ENCODE results near the gene SLC10A2. TPM values are rescaled to one million over a fixed set of nuclear protein-coding genes. Genes with fewer than 3 reads are reported as not detected.

Gene SLC10A2
- total and polyA plus RNA-seq, 4 donors, result not detected

GRCh38 chr13:103007427-103007762 is 58.8 kb downstream of the SLC10A2 start (continued):
- TF ChIP-seq ZBTB33 (IDR thresholded peaks at IDR 0.05) (no peak), RAD21 (IDR thresholded peaks at IDR 0.05) (no peak), RXRA (IDR thresholded peaks at IDR 0.05) (no peak), FOXA1 (IDR thresholded peaks at IDR 0.05) (no peak), NR2F2 (IDR thresholded peaks at IDR 0.05) (no peak), HNF4G (IDR thresholded peaks at IDR 0.05) (no peak), FOXA2 (IDR thresholded peaks at IDR 0.05) (no peak), GABPA (IDR thresholded peaks at IDR 0.05 in 1 of 2, conservative IDR thresholded peaks at IDR 0.05 in 1 of 2) (no peak), ATF3 (IDR thresholded peaks at IDR 0.05) (no peak)

- WGBS, result 84% methylated on average over 11 of the region's 11 CpGs
- Histone ChIP-seq H3K27me3 (ENCODE audit: control insufficient read depth in 4 of 4, insufficient read depth in 4 of 4, low read length in 3 of 4) (no peaks in the 10 kb centered on the region), H3K9ac (ENCODE audit: low read depth in 1 of 2, low read length in 2 of 2) (no peak overlapping the region), H3K9me3 (ENCODE audit: control insufficient read depth in 4 of 4, low read length in 3 of 4) (no peaks in the 10 kb centered on the region), H3K27ac (ENCODE audit: low read depth in 1 of 2, low read length in 2 of 2) (no peak overlapping the region), H3K4me1 (ENCODE audit: control insufficient read depth in 4 of 4, insufficient read depth in 4 of 4, low read length in 3 of 4) (no peaks in the 10 kb centered on the region), H3K36me3 (ENCODE audit: control insufficient read depth in 4 of 4, insufficient read depth in 3 of 4, low read depth in 1 of 4, low read length in 3 of 4) (no peaks in the 10 kb centered on the region), H3K4me3 (ENCODE audit: low read depth in 1 of 3, low read length in 3 of 3) (no peak overlapping the region)
- no peak for DNase-seq (ENCODE audit: low spot score)
- TF ChIP-seq CTCF (IDR thresholded peaks at IDR 0.05; ENCODE audit: low read depth, low read length, missing input control) (no peak), TAF1 (conservative IDR thresholded peaks at IDR 0.05) (no peak), RXRA (IDR thresholded peaks at IDR 0.05) (no peak), YY1 (IDR thresholded peaks at IDR 0.05) (no peak), FOXA1 (IDR thresholded peaks at IDR 0.05) (no peak), MAX (IDR thresholded peaks at IDR 0.05) (no peak), ATF3 (IDR thresholded peaks at IDR 0.05) (no peak), SP1 (IDR thresholded peaks at IDR 0.05) (no peak), JUND (IDR thresholded peaks at IDR 0.05) (no peak), EGR1 (IDR thresholded peaks at IDR 0.05; ENCODE audit: low read depth in 2 of 2) (no peak), FOXA2 (IDR thresholded peaks at IDR 0.05) (no peak), HNF4A (conservative IDR thresholded peaks at IDR 0.05) (no peak), NR2F2 (IDR thresholded peaks at IDR 0.05) (no peak), GABPA (IDR thresholded peaks at IDR 0.05 in 1 of 2, conservative IDR thresholded peaks at IDR 0.05 in 1 of 2) (no peak), HNF4G (IDR thresholded peaks at IDR 0.05) (no peak), REST (IDR thresholded peaks at IDR 0.05) (no peak), ZBTB33 (IDR thresholded peaks at IDR 0.05) (no peak), RAD21 (IDR thresholded peaks at IDR 0.05) (no peak)
Measured at GRCh38 chr13:103006641-103007426, 59.4 kb downstream of the SLC10A2 start.
